UCSD-AML1 (cell line): ENCODE data around the gene USP31.

Experiments used
- DNase-seq: peaks from one replicate; lab custom pipeline; 2025; ENCODE audit not compliant: unreplicated experiment; lab: John Stamatoyannopoulos, UW

Gene USP31

DNA sequence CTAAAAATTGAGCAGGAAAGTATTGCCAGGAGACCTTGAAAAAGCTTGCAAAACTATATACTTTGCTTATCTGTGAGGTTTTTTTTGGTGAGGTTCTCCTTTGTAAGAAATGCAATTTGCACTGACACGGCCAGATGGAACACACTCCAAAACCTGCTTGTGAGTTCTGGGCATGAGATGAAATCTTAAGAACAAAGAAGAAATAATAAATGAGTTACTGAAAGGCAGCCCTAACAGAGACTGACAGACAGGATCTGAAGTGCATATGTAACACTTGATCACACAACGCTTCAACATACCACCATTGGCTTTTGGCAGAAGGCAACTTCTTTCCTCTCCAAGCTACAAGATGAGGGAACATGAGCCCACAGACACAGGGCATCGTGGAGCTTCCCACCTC lies 82.6 kb downstream of the USP31 start:
- DNase-seq = no peak

DNA sequence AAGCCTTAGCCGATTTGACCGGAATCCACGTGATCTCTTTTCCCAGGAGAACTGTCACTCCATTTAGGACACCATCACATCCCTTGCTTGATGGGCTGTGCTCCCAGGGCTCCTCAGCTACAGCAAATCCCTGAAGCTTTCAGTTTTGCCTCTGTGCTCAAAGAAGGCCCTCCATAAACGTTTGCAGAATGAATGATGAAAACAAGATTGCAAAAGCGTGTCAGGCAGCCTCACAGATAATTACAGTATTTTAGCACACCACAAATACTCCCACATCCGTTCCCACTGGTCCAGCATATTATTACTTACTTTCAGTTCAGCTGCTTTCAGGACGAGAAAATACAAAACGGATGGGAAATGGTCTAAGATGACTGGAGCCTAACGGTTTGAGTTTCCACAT lies 84.6 kb downstream of the USP31 start:
- DNase-seq = peak; percentile 27

DNA sequence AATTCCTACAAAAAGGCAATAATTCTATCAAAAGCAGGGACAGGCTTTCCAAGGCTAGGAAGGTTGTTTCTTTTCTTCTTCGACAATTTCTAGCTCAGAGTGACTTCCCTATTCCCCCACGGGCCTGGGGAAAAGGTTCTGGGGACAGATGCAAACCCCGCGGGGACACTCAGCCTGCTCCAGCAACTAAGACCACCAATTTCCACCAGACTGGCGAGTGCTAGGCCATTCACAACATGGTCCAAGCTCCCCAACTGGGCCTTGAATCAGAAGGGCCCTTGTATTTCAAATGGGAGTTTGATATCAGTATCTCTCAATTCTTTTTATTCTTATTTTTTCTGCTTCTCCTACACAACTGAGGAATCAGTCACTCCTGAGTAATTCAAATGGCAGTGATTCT lies 86.7 kb downstream of the USP31 start:
- no peak for DNase-seq

DNA sequence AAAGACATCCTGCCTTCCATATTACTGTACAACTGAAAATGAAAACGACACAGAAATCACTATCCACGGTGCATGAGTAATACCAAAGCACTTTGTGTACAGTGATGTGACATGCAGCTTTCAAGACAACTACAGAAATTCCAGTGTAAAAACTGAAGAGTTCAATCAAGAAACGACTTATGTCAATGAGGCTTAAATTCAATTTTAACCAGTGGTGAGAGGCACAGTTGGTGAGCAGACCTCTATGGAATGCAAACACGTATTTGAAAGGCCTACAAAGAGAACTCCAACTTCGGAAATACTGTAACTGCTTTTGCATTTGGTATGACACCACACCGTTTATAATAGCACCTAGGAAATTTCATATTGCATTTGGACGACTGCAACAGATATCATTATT lies 87.6 kb downstream of the USP31 start:
- no peak for DNase-seq

DNA sequence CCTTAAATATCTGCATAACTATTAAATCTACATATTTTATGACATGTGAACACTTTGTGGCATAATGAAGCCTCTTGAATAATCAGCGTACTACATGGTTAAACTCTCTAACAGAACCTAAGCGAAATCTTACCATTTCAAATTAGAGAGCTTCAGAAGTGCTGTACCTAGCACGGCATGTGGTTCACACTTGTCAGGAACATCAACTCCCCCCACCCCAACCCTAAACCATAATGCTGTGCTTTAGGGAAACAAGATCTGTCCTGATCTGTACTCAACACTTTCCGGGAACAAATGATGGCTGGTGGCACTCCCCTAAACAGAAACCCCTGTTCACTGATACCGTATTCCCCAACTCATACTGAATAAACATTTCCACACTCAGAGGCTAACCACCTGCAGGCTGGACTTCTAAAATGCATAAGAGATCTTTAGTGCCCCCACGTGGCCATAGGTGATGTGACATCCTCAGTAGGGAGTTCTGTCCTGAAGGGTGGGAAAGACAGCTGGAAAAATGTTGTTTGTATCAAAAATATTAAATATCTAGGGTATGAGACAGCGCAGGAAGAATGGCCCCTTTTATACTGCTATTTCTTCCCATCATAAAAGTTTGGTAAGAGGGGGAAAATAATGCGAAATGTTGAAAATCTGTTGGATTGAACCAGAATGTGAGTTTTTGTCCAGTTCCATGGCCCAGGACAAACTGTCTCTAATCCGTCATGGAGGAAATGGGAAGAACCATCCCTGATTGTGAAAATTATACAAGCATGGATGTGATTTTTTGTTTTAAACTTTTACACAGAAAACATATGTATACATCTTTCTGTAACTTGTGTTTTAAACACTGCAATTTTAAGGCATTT lies 88.6 kb downstream of the USP31 start:
- DNase-seq = peak; percentile 42

DNA sequence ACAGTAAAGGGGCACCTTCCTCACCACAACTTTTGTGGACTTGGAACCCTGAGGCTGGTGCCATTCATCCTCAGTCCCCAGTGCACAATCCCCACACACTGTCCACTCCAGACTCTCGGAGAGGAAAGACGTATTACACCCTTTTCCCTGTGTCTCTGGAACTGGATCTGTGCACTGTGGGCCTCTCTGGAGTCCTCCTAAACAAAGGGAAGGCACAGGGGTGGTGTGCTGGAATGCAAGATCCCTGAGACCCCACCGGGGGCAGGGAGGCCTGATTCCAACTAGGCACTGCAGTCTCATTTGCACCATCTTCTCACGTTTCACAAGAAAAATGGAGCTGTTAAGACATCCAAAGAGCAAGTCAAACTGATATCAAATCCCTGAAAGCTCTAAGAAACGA lies 89.8 kb downstream of the USP31 start:
- DNase-seq = no peak

DNA sequence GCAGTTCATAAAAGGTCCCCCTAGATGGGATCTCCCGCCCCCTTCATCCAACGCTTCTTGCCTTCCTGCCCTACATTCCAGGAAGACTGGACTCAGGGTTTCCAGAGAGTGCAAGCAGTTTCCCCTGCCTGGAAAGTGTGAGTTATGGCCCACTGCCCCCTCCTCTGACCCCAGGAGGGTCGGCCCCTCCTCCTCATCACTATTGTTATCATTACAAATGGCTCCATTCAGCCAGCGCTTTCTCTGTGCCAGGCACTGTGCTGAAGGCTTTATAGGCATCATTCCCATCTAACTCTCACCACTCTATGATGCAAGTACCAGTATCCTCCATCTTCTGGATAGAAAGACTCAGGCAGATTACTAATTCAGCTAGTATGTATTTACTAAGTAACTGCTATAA lies 90.7 kb downstream of the USP31 start:
- no peak for DNase-seq

DNA sequence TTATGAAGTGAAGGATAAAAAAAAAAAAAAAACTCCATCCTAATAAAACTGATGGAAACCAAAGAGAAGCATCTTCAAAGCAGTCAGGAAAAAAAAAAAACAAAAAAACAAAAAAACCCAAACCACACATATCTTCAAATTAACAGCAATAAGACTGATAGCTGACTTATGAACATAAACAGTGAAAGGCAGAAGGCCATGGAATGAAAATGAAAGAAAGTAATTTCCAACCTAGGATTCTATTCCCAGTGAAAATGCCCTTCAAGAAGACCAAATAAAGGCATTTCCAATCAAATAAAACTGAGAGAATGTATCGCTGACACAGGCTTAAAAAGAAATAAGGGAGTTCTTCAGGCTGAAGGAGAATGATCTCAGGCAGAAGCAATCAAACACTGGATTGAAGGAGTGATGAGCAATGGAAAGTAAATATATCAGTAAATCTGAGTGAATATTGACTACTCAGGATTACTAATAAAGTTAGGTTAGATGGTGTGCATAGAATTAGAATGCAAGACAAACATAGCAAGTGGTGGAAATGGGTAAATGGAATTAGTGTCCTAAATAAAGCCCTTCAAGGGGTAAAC lies 92.1 kb downstream of the USP31 start:
- no peak for DNase-seq

DNA sequence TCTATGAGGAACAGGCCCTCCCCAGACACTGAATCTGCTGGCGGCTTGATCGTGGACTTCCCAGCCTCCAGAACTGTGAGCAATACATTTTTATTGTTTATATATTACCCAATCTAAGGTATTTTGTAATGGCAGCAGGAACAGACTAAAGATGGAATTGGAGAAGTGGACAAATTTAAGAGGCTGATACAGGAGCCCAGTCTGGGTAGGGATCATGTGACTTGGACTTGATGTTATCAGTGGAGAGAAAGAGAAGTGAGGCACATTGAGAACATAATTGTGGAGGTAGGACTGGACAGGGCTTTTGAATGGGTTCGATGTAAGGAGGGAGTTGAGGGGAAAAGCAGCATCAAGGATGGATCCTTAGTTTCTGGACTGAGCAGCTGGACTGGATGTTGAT lies 93.8 kb downstream of the USP31 start:
- DNase-seq = no peak

DNA sequence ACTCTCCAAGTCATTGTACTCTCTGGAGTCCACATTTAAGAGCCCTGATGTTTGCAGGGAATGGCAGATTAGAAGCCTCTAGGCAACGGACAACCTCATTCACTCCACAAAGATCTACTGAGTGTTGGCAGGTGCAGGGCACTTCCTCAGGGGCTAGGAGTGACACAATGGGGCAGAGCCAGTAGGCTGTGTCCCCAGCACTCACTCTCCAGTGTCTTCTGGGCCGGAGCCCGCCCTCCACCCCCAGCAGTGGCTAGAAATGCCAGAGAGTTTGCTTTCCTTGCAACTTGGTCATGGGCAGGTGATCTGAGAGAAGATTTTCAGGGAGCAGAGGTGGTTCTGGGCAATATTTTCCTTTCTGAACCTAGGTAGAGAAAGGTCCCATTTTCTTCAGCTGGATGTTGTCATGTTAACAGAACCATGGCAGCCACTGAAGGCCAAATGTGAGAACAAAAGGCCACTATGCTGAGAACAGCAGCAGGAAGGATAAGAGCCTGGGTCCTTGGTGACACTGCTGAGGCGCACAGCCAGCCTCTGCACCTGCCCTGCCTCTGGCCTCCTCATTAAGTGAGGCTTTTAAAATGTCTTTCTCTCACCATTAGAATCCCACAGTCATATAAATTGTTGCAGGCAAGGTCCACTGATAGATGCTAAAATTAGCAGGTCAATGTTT lies 96.2 kb downstream of the USP31 start:
- no peak for DNase-seq

DNA sequence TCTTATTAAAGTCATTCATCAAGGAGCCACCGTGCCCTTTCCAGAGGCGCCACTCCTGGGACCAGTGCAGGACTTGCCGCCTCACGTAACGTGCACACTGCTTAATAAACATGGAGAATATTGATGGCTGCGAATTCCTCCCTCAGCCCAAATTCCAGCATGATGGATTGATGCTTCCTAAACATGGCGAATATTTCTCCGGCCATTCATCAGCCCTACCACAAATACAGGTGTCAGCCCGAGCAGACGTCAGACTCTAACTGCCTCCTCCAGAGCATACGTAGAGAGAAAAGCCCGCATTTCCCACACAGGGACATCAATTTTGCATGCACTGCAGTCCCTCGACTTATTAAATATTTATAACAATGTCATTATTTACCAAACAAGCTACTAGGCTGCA lies 97.0 kb downstream of the USP31 start:
- no peak for DNase-seq

DNA sequence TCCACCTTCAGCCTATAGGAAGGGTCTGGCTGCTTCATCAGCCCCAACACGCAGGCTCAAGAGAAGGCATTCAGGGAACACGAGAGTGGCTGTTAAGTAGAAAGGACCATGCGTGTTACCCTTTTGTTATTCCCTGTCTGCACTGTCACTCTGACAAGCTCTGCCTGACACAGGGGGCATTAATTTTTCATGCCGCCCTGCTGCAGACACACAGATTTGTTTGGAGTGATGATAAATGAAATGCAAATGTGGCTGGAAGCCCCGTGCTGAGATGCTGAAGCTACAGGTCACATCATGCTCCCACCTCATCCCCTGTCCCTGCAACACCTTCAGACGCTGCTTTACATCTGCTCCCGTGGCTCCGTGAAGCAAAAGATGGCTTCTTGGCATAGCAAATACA lies 97.7 kb downstream of the USP31 start:
- DNase-seq = no peak

DNA sequence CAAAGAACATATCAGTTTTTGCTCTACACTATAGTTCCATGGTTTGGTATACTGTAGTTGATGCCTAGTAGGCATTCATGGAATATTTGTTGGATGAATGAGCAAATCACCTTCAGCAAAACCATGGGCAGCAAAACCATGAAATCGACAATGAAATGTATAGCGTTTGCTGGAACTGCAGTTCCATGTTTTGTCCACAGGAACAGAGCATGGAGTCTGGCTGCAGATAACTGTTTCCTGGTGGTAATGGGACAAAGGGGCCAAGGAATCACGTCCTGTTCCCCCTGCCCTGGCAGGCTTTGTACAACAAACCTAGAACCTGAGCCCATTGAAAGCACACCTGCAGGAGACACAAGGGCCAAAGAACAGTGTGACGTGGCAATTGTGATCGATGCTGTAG lies 101.1 kb downstream of the USP31 start:
- no peak for DNase-seq

DNA sequence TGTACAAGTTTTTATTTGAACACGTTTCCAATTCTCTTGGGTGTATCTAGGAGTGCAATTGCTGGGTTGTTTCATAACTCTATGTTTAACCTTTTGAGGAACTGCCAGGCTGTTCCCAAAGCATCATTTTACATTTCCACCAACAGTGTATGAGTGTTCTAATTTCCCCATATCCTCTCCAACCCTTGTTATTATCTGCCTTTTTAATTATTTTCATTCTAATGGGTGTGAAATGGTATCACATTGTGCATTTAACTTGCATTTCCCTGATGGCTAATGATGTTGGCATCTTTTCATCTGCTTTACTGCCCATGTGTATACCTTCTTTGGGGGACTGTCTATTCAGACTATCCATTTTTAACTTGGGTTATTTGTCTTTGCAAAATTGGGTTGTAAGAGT lies 104.2 kb downstream of the USP31 start:
- no peak for DNase-seq

DNA sequence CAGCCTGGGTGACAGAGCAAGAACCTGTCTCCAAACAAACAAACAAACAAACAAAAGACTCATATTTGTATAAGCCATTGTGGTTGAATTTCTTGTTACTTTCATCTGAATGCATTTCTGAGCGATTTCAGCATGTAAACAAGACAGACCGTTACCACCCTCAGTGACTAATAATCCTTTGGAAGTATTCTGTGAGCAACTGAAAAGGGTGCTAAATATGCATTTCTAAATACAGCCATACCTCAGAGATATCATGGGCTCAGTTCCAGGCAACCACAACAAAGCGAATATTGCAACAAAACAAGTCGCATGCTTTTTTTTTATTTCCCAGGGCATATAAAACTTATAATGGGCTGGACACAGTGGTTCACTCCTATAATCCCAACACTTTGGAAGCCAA lies 109.0 kb downstream of the USP31 start:
- DNase-seq = no peak

DNA sequence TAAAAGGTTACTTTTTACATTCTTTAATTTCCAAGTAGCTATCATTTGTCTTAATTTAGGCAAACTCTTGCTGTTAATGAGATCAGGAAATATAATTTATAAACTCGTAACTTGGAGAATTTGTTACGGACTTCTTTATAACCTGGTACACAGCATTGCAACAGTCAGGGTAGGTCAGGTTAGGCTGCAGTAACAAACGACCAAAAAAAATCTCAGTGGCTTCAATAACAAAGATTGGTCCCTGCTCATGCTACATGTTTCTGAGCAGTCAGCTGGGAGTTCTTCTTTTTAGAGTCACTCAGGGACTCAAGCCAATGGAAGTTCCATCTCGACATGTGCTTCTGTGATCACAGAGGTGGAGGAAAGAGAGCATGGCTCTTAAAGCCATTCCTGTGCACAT lies 110.1 kb downstream of the USP31 start:
- no peak for DNase-seq

DNA sequence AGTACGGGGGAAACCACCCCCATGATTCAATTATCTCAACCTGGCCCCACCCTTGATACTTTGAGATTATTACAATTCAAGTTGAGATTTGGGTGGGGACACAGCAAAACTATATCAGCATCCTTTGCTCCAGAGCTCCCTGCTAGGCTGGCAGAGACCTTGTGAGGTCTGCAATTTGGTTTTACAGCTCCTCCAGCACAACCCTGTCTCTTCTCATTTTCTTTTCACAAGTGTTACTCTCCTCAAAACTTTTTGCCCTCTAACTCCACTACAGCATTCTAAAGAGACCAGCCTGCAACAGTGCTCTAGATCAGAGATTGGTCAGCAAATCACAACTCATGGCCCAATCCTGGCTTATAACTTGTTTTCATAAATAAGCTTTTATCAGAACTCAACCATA lies 114.0 kb downstream of the USP31 start:
- DNase-seq = no peak

DNA sequence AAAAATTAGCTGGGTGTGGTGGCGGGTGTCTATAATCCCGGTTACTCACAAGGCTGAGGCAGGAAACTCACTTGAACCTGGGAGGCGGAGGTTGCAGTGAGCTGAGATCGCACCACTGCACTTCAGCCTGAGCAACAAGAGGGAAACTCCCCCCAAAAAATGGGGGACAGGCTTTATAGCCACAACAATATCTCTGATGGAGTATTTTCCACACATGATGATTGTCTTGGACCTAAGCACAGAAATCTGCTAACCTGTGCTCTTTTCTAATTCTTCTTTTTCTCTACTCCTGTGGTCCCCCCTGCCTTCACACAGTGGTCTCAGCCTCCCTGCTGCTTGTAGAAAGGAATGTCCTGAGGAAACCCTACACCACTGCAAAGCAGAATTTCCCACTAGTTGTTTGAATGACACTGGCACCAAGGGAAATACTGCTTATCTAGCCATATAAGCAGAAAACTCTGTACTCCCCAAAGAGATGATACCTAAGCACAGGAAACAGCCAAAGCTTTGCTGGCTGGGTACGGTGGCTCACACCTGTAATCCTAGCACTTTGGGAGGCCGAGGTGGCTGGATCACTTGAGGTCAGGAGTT lies 117.6 kb downstream of the USP31 start:
- DNase-seq = no peak

DNA sequence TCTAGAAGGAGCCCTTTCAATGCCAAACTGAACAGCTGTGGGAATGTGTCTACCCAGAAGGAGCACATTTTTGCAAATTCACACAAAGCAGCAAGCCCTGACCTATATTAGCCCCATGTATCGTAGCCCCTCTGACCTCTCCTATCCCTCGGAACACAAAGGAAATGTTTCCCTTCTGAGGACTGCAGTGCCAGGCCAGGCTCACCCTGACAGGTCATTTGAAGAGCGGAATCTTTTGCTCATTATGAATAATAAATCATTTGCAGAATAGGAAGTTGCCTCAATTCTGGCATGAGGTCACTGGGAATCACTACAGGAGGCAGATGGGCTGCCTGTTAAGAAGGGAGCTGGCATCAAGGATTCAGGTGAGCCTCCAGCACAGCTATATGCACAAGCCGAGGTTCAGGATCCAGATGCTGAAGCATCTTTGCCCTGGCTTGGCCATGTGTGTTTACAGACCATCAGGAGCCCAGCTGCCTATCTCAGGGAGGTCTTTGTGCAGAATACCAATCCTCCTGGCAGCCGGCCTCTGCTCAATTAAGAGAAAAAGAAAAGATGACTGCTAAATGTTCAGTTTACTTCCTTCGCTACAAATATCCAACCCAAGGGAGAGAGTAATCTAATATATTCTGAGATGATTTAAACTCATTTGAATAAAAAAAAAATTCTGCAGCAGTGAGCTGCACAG lies 119.4 kb downstream of the USP31 start:
- DNase-seq = no peak

DNA sequence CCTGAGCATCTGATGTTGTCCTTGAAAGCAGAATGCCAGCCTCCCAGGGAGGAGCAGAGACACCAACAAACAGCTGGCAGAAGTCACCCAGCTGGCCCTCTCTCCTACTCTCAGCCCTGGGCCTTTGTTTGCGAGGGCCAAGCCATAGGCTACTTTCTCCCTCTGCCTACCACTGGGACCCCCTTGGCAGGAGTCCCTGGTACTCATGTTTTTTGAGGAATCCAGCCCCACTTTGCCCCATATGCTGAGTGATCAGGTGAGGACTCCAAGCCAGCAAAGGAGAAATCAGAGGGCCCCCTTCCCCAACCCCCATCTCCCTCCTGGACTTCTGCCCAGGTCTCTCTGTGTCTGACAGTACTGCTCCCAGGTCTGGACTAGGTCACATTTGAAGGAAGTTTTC lies 121.9 kb downstream of the USP31 start:
- no peak for DNase-seq

DNA sequence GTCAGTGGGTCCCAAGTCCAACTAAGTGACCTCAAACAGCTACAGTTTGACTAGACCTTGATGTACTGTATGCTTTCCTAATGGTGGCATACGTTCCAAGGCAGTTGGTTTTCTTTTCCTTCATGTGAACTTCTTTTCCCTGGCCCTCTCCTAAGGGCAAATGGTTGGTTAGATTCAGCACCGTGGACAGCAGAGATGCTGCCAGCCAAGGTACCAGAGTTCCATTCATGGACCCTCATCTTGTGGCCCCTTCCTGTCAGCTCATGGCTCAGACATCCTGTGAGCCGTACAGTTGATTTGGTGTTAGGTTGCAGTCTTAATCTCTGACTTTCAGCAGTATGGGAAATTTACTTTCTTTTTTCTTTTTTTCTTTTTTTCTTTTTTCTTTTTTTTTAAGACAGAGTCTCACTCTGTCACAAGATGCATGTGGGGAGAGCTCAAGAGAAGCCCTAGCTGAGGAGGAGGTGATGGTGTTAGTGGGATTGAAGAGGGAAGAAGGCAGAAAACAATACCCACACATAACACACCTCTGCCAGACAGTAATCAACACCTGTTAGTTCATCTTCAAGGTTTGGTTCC lies 122.4 kb downstream of the USP31 start:
- no peak for DNase-seq
